Measurements from ENCODE around the gene KRCC1.
"Not testable (repeated sequence)": the region's sequence is repeated elsewhere in the genome, so short reads cannot be mapped to it uniquely, and the experiment has no call there.

KRCC1 gene

GRCh38 chr2:88038263-88039105 lies 17.1 kb downstream of the KRCC1 start:
- DNase-seq, result no peak

GRCh38 chr2:88036606-88037005 lies 19.0 kb downstream of the KRCC1 start:
- DNase-seq, result no peak

DNA sequence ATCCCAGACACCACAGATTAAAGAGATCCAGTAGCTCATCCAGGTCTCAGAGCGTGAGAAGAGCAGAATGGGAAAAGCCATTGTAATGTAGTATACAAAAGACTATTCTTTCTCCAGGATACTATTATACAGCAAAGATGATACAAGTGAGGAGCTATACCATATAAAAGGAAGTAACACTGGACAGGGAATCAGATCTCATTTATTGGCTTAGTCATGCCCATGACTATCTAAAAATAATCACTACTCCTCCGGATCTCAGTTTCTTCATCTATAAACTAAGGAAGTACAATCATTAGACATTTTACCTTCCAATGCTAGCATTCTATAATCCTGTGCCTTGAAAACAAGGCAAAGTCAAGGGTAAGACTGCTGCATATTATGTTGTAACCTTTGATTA lies 19.4 kb downstream of the KRCC1 start:
- DNase-seq, result no peak

GRCh38 chr2:88032070-88032702 lies 23.4 kb downstream of the KRCC1 start:
- no peak for DNase-seq

DNA sequence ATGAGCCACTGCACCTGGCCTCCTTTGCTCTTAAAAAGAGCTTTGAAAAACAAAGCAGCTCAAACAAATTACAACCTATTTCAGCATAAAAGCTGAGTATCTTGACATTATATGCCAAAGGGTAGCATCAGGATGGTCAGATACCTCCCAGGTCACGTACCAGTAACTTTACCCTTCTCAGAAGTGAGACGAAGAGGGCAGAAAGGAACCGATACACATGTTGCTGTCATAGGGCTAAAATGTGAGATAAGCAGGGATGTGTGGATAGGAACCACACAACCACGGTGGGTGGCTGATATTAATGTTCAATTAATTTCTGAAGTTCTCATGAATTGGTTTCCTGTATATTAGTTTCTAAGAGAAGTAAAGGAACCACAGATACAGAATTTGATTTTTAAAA lies 26.7 kb downstream of the KRCC1 start:
- no peak for DNase-seq

DNA sequence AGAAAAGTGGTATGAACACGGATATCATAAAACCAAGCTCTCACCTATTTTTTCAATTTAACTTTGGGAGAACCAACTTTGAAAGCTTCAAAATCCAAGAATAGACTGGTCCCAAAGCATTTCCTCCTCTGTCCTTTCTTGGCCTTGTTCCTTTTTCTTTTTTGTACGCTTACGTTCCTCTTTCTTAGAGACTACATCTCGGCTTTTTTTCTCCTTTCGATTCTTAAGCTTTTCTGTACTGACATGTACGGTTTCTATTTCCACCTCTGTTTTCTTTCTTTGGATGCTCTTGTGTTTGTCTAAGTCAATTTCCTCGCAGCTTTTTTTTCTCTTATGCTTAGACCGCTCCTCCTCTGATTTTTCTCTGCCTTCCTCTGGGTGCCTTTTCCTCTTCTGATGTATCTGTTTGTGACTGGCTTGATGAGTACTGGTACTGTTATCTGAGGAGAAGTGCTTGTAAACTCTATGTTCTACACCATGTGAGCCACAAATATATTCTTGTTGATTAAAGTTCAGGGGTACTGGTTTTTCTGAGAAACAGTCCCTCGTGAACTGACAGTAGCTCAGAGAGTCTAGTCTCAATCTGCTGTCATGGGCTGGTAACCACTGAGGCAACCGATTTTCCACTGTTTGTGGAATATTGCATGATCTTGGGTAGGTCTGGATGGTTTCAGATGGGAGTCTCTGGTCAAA lies 27.7 kb downstream of the KRCC1 start:
- DNase-seq, result no peak

DNA sequence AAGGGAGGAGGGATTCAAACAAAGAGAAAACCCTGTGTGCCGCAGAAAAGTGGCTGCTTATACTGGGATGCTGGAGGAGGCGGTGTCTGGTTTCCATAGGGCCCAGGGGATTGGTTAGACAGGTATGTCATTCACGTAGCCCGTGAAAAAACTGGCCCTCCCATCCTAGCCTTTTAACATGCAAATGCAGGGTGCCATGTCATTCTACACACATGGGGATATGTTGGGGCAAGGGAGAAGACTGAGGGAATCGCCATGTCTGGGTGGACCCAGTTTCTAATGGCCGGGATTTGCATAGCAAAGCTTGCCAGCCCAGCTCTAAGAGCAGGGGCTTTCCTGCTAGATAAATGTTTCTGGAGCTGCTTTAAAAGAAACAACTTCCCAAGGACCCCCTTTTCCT lies 31.1 kb downstream of the KRCC1 start:
- DNase-seq, result no peak

DNA sequence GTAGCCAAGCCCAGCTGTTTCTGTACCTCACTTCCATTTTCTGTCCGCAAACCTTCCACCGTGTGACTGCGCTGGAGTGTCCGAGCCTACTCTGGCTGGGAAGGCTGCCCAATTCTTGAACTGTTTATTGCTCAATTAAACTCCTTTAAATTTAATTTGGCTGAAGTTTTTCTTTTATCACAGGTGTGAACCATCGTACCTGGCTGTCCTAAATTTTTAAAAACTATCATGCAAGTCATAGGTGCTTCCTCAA lies 33.0 kb downstream of the KRCC1 start:
- no peak for DNase-seq

- DNase-seq, result no peak
Measured at GRCh38 chr2:88019985-88020384, 35.6 kb downstream of the KRCC1 start.

GRCh38 chr2:88018909-88019308 lies 36.7 kb downstream of the KRCC1 start:
- DNase-seq, result no peak

GRCh38 chr2:88018077-88018805 lies 37.3 kb downstream of the KRCC1 start:
- DNase-seq, result not testable (repeated sequence)

DNA sequence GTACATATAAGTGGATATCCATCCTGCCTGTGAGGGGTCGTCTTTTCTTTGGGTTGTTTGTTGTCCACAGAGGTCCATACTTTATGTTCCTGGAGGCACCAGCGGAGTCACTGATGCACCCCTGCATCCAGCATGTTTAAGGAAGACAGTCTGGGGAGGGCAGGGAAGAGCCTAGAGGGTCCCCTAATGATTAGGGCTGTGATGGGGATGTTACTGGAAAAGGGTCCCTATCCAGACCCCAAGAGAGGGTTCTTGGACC lies 37.9 kb downstream of the KRCC1 start:
- DNase-seq, result not testable (repeated sequence)

GRCh38 chr2:88016960-88017779 lies 38.4 kb downstream of the KRCC1 start:
- no peak for DNase-seq

GRCh38 chr2:88016086-88016959 lies 39.3 kb downstream of the KRCC1 start, which contains the start of gene RNU2-63P:
Gene RNU2-63P (minus strand): TSS chr2:88016547.
- DNase-seq, result no peak

DNA sequence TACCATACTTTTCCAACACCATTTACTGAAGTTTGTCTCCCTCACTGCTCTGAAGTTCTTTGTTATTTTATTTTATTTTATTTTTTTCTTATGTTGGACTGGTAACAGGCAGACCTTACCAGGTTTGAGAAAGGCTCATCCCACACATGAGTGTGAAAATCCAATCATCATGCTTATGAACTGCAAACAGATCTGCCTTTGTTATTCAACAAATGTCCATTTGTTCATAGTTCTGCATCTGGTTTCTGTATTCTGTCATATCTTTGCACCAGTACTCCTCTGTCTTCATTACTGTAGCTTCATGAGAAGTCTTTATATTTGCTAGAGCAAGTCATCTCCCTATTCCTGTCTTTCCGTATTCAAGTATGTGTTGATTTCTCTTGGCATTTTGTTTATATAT lies 44.6 kb downstream of the KRCC1 start:
- no peak for DNase-seq

GRCh38 chr2:88010136-88010535 lies 45.4 kb downstream of the KRCC1 start:
- DNase-seq, result no peak

GRCh38 chr2:88006912-88007439 lies 48.6 kb downstream of the KRCC1 start:
- DNase-seq, result no peak

GRCh38 chr2:88005776-88006175 lies 49.8 kb downstream of the KRCC1 start:
- DNase-seq, result no peak

- no peak for DNase-seq
Measured at GRCh38 chr2:88003074-88003755, 52.4 kb downstream of the KRCC1 start.

DNA sequence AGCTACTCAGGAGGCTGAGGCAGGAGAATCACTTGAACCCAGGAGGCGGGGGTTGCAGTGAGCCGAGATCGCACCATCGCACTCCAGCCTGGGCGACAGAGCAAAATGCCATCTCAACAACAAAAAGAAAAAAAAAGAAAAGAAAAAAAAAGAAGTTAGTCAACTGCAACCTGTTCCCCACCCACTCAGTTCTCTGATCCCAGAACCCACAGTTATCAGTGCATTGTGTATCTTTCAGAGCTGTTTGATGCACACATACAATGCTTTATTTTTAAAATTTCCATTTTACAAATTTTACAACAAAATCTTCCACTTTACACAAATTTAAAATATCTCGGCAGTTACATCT lies 53.2 kb downstream of the KRCC1 start:
- no peak for DNase-seq

DNA sequence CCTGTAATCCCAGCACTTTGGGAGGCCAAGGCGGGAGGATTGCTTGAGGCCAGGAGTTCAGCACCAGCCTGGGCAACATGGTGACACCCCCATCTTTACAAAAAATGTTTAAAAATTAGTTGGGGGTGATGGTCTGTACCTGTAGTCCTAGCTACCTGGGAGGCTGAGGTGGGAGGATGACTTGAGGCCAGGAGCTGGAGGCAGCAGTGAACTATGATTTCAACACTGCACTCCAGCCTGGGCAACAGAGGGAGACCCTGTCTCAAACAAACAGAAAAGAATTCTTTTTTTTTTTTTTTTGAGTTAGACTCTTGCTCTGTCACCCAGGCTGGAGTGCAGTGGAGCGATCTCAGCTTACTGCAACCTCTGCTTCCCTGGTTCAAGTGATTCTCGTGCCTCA lies 55.1 kb downstream of the KRCC1 start:
- not testable (repeated sequence) for DNase-seq

Data from NCI-H187 (cell line).